ENCODE results near the gene SPRED2. TPM values are rescaled to one million over a fixed set of nuclear protein-coding genes. Genes with fewer than 3 reads are reported as not detected.
A peak's percentile ranks its signal among the peaks of the same experiment; 100 is the strongest.

The SPRED2 gene
- total RNA-seq, 1 donor, result 9.5 TPM

- DNase-seq (ENCODE audit: low read depth), result no peak
- no peak for TF ChIP-seq CTCF (IDR thresholded peaks at IDR 0.05; ENCODE audit: insufficient read depth, low read depth, low read length)
- H3K4me3 ChIP-seq (ENCODE audit: low read depth, low read length), result no peak overlapping the region
Observed at GRCh38 chr2:65379721-65380171, 52.7 kb downstream of the SPRED2 start.

DNA sequence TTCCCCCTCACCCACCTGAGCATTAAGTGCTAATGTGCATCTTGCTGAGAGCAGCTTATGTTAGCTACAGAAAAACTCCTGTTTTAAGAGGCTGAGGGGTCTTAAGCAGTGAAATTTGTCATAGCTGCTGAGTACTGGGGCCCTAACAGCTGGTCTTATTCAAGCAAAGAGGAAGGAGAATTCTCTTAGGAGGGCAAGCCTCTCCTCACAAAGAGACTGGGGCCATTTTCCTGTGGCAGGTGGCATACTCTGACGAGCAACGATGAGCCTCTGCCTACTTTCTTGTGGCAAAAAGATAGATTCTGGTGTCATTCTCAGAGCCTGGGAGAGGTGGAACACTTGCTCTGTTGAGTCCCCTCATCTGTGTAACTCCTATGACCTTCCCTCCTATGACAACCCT, 53.2 kb downstream of the SPRED2 start:
- no peak for DNase-seq (ENCODE audit: low read depth)
- no peak for TF ChIP-seq CTCF (IDR thresholded peaks at IDR 0.05; ENCODE audit: insufficient read depth, low read depth, low read length)
- no peak overlapping the region for H3K4me3 ChIP-seq (ENCODE audit: low read depth, low read length)

DNA sequence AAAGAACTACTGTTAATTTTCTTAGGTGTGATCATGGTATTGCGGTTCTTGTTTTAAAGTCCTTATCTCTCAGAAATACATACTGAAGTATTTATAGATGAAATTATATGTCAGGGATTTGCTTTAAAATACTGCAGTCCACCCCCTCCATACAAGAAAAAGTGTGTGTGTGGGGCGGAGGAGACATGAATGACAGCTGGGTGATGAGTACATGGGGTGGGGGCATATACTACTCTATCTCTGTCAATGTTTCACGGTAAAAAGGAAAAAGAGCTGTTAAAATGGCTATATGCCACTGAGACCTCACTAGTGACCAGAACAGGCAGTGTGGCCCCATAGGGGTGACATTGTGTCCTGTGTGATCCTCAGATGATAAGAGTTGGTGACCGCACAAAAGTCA, 54.1 kb downstream of the SPRED2 start:
- no peak for TF ChIP-seq CTCF (IDR thresholded peaks at IDR 0.05; ENCODE audit: insufficient read depth, low read depth, low read length)
- DNase-seq (ENCODE audit: low read depth), result no peak
- no peak overlapping the region for H3K4me3 ChIP-seq (ENCODE audit: low read depth, low read length)

DNA sequence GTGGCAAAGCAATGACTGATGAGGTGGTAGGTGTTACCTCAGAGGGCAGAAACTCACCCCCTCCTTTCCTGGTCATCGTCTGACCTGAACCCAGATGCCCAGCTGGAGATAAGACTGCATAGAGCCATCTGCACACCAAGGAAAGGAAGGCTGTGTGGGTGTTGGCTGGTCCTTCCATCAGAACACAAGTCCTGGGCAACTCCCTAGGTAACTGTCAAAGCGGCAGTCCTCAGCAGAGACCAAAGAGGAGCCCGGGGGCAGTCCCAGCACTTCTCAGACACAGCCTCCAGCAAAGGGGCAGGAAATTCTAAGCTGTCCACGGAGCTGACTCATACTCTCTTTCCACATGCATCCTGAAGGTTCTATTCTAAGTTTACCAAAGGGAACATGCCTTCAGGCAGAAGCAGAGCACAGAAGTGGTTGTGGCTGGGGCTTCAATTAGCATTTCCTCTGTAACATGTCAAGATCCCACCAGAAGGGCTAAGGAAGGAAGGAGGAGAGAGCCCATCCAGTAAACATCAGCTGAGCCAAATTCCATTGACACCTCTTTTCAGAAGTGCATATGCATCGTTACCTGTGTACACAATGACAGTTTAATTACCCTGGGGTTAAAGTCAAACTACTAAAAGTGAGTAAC, 54.7 kb downstream of the SPRED2 start:
- DNase-seq (ENCODE audit: low read depth), result peak; percentile 87
- TF ChIP-seq CTCF (IDR thresholded peaks at IDR 0.05; ENCODE audit: insufficient read depth, low read depth, low read length), result no peak
- H3K4me3 ChIP-seq (ENCODE audit: low read depth, low read length), result no peak overlapping the region

DNA sequence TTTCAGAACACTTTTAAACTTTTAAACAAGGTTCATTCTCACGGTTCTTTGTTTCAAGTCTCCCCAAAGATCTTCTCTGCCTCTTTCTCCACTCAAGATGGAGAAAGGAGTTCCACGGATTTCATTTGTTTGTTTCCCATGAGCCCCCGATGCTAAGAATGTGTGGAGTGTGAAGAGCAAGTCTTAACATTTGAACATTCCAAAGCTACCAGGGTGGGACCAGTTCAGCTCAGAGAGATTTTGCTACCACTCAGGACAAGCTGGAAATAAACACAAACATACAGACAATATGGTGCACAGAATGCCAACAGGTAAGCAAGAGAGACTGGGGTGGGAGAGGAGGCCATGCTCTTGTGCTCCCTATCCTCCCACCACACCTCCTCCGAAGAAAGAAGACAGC, 56.7 kb downstream of the SPRED2 start:
- DNase-seq (ENCODE audit: low read depth), result no peak
- TF ChIP-seq CTCF (IDR thresholded peaks at IDR 0.05; ENCODE audit: insufficient read depth, low read depth, low read length), result no peak
- no peak overlapping the region for H3K4me3 ChIP-seq (ENCODE audit: low read depth, low read length)

- TF ChIP-seq CTCF (IDR thresholded peaks at IDR 0.05; ENCODE audit: insufficient read depth, low read depth, low read length), result no peak
- no peak for DNase-seq (ENCODE audit: low read depth)
- H3K4me3 ChIP-seq (ENCODE audit: low read depth, low read length), result no peak overlapping the region
Observed at GRCh38 chr2:65374999-65375398, 57.4 kb downstream of the SPRED2 start.

DNA sequence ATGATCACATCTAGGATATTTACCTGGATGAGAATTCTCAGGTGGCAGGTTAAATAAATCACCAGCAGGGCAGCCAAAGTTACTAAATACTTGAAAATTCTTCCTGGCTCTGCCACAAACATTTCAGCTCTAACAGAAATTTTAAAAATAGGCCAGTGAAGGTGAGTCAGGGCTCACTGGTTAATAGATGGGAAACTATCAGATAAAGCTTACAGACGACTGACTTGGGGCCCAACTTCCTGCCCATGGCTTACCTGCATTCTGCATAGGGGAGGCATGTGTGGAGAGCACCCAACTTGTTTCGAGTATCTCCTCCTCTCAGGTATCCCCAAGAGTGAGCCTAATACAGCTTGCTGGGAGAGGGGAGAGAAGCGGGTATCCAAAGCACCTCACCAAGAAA, 57.8 kb downstream of the SPRED2 start:
- no peak for DNase-seq (ENCODE audit: low read depth)
- H3K4me3 ChIP-seq (ENCODE audit: low read depth, low read length), result no peak overlapping the region
- no peak for TF ChIP-seq CTCF (IDR thresholded peaks at IDR 0.05; ENCODE audit: insufficient read depth, low read depth, low read length)

Measured in fibroblast of villous mesenchyme (primary cell).